SH-SY5Y (cell line): Measurements from ENCODE around the gene NGEF.

ENCODE experiments used
- GATA2 ChIP-seq: IDR thresholded peaks from 2 replicates; pipeline ENCODE4 v1.6.1; 2011; ENCODE audit warnings: mild to moderate bottlenecking, low read depth, low read length
- GATA3 ChIP-seq: IDR thresholded peaks from 2 replicates; pipeline ENCODE4 v1.6.1; 2011; ENCODE audit warnings: low read depth, mild to moderate bottlenecking, low read length, moderate library complexity

- TF ChIP-seq GATA3 = no peak
- no peak for TF ChIP-seq GATA2
Measured at GRCh38 chr2:233015019-233015645, 2.1 kb upstream of the NGEF start.
